Thyroid gland (tissue), 4 donors: ENCODE results near the gene RAP1A.

Experiments used
- CTCF ChIP-seq, 6 experiments: fragments of 200-600 bp in 3 of 6; fragments of 450-650 bp in 3 of 6; sonication (generic) in 3 of 6; IDR thresholded peaks; one replicate each; pipeline ENCODE4 v1.5.1; 2016 to 2019; ENCODE audit warnings: antibody characterized with exemption in 6 of 6, mild to moderate bottlenecking in 2 of 6, inconsistent platforms in 1 of 6, moderate library complexity in 1 of 6
- POLR2A ChIP-seq, 2 donors: fragments of 450-650 bp; IDR thresholded peaks; one replicate each; pipeline ENCODE4 v1.6.1; 2017; ENCODE audit warnings: antibody characterized with exemption in 2 of 2, mild to moderate bottlenecking in 2 of 2, moderate library complexity in 1 of 2

DNA sequence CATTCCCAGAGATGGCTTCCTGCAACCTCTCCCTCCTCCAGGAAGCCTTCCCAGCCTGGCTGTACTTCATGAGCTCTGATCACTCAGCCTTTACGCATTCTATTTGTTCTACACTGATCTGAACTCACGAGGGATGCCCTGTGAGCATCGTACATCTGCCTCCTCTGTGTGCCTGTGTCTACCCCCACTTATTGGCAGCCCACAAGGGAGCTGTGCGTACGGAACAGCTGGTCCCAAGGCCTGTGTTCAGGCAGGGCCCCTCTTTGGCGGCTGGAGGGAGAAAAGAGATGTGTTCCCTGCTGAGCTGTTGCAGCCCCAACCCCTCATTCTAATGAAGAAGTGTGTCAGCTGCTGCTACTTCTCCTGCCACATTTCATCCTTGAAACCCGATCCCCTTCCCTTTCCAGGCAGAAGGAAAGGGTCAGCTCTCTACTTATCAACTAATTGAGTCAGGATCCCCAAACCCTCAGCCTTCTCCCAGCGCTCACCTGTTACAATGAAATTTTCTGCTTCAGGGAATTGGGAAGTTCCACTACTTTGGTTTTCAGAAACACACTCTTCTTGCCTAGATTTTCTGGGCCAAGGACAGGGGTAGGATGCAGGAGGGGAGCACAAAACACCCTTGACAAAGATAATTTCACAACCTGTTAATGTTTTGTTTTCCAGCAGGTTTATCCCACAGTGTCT is 116.4 kb downstream of the RAP1A start:
- no peak for TF ChIP-seq CTCF (IDR thresholded peaks at IDR 0.05)
- no peak for TF ChIP-seq POLR2A (IDR thresholded peaks at IDR 0.05)
